Activated CD4-positive, alpha-beta T cell treated with anti-CD3 and anti-CD28 coated beads, Interleukin-2, amount 50 U/mL, for 4 hours (primary cell): ENCODE results near the gene SRPK2.

ENCODE experiments used
- DNase-seq, 2 experiments: peaks; one replicate each; pipeline ENCODE4 v3.0.0-alpha.2; 2020

Gene SRPK2

GRCh38 chr7:105127179-105127578 lies 261.5 kb downstream of the SRPK2 start:
- no peak for DNase-seq

GRCh38 chr7:105126436-105126975 lies 262.2 kb downstream of the SRPK2 start:
- DNase-seq, result no peak

GRCh38 chr7:105125745-105126144 lies 263.0 kb downstream of the SRPK2 start:
- no peak for DNase-seq

- no peak for DNase-seq
These were observed 266.1 kb downstream of the SRPK2 start for GRCh38 chr7:105122619-105123018.

GRCh38 chr7:105118612-105119600 lies 269.8 kb downstream of the SRPK2 start:
- DNase-seq, result no peak

- DNase-seq, result no peak
These were observed 276.0 kb downstream of the SRPK2 start for GRCh38 chr7:105112440-105113418.

GRCh38 chr7:105107458-105107857 lies 281.3 kb downstream of the SRPK2 start:
- DNase-seq, result no peak

GRCh38 chr7:105106473-105106872 lies 282.2 kb downstream of the SRPK2 start:
- no peak for DNase-seq

- no peak for DNase-seq
These were observed 283.1 kb downstream of the SRPK2 start for GRCh38 chr7:105105579-105105978.

GRCh38 chr7:105102557-105103352 lies 286.0 kb downstream of the SRPK2 start:
- DNase-seq, result no peak

GRCh38 chr7:105101864-105102263 lies 286.9 kb downstream of the SRPK2 start:
- no peak for DNase-seq

GRCh38 chr7:105098863-105099515 lies 289.7 kb downstream of the SRPK2 start:
- no peak for DNase-seq

GRCh38 chr7:105097619-105098018 lies 291.1 kb downstream of the SRPK2 start:
- DNase-seq, result no peak

- DNase-seq, result no peak
These were observed 292.4 kb downstream of the SRPK2 start for GRCh38 chr7:105096306-105096705.

GRCh38 chr7:105094966-105095365 lies 293.8 kb downstream of the SRPK2 start:
- no peak for DNase-seq

- no peak for DNase-seq
These were observed 300.3 kb downstream of the SRPK2 start for GRCh38 chr7:105088456-105088855.

- DNase-seq, result no peak
These were observed 300.7 kb downstream of the SRPK2 start for GRCh38 chr7:105087981-105088380.

- DNase-seq, result no peak
These were observed 301.9 kb downstream of the SRPK2 start for GRCh38 chr7:105086850-105087249.

GRCh38 chr7:105084581-105084980 lies 304.1 kb downstream of the SRPK2 start:
- DNase-seq, result no peak

GRCh38 chr7:105079348-105079747 lies 309.4 kb downstream of the SRPK2 start:
- DNase-seq, result no peak

- DNase-seq, result no peak
These were observed 315.6 kb downstream of the SRPK2 start for GRCh38 chr7:105073143-105073542.

- no peak for DNase-seq
These were observed 319.8 kb downstream of the SRPK2 start for GRCh38 chr7:105068886-105069285.
